Activated CD4-positive, alpha-beta T cell treated with anti-CD3 and anti-CD28 coated beads, Interleukin-2, amount 50 U/mL, for 4 hours (primary cell): ENCODE measurements around the gene PNMA8B.
"Not testable (repeated sequence)": the region's sequence is repeated elsewhere in the genome, so short reads cannot be mapped to it uniquely, and the experiment has no call there.

Experiments used
- DNase-seq, 2 experiments: peaks; one replicate each; pipeline ENCODE4 v3.0.0-alpha.2; 2020

The PNMA8B gene, protein sequence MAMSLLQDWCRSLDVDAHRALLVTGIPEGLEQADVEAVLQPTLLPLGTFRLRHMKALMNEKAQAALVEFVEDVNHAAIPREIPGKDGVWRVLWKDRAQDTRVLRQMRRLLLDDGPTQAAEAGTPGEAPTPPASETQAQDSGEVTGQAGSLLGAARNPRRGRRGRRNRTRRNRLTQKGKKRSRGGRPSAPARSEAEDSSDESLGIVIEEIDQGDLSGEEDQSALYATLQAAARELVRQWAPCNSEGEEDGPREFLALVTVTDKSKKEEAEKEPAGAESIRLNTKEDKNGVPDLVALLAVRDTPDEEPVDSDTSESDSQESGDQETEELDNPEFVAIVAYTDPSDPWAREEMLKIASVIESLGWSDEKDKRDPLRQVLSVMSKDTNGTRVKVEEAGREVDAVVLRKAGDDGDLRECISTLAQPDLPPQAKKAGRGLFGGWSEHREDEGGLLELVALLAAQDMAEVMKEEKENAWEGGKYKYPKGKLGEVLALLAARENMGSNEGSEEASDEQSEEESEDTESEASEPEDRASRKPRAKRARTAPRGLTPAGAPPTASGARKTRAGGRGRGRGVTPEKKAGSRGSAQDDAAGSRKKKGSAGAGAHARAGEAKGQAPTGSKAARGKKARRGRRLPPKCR

DNA sequence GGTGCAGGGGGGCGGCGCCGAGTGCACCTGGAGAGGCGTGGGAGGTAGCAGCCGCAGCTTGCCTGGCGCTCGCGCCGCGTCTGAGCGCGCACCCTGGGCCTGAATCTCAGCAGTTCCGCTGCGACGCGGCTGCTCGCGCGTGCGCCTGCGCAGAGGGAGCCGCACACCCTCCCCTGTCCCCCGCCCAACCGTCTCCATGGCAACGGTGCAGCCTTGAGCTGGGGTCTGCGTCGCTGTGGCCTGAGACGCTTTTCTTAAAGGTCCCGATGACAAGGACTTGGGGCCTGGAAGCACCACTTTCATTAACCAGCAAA, at the start of gene PNMA8B:
PNMA8B (minus strand) TSS at position 82 of the 314 bp plus-strand sequence. CDS start 402 bp downstream, outside the sequence.
- peak; percentile 37 to 46 for DNase-seq

DNA sequence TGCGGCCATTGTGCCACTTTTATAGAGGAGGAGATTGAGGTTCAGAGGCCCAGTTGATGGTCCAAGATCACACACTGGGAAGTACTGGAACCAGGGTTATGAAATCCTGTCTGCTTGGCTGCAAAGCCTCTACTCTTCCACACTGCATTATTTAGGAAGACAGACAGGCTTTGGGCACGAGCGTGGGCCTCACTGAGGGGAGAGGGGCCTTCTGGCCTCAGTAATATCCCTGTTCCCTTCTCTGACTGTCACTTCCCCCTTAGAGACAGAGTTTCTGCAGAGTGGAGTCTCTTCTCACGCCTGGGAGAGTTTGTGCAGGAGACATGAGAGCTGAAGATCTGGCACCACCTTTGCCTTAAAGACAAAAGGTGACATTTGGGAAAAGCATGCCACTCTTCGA, 49.0 kb upstream of the PNMA8B start:
- no peak for DNase-seq

DNA sequence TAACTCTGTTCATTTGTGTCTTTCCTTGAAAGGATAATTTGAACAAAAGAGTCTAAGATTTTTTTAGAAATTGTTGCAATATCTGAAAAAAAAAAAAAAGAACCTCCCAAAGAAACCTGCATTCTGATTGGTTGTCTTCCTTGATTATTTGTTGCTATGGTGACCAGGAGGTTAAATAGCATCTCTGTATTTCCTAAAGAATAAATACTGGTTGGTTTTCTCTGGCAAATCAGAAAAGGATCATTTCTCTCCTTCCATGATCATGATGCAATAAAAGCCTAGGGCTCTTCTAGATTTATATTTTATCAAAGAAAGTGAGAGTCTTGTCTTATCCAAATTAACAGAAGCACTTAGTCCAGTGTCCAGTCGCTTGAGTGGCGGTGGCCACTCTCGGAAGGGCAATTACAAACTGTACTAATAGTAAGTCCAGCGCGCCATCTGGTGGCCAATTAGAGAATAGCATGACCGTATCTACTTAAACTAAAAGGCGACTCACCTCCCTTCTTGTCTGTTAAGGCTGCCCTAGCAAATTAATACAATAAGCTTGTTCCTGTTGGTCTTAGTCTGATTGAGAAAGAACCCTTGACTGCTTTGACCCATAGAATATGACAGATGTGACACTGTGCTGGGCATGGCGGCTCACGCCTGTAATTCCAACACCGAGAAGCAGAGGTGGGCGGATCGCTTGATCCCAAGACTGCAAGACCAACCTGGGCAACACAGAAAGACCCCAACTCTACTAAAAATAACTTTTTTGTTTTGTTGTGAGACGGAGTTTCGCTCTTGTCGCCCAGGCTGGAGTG, 47.0 kb upstream of the PNMA8B start:
- peak; percentile 80 for DNase-seq

DNA sequence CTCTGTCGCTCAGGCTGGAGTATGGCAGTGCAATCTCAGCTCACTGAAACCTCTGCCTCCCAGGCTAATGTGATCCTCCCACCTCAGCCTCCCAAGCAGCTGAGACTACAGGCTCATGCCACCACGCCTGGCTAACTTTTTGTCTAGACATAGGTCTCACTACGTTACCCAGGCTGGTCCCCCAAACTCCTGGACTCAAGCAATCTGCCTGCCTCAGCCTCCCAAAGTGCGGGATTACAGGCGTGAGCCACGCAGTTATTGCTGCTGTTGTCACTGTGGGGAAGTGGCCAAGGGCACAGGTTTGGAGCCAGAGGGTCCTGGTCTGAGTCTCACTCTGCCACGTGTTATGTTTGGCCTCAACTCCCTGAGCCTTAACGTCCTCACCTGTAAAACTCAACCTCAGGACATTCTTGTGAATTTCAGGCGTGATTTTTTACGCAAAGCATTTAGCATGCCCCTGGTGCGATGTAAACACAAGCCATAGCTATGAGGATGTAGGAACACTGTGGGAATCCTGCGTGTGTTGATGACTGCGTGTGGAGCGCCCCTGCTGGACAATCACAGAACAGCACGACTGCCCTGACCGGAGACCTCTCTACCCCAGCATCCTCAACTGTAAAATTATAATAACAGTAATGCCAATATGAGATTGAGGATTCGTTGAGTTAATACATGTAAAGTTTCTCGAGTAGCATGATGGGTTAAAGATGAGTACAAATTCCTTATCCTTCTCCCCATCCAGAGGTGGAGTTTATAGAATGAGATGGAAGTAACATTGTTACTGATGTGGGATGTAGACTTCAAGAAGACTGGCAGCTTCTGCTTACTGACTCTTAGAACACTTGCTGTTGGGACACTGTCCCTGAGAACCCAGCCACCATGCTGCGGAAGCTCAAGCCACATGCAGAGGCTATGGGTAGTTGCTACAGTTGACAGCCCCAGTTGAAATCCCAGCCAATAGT, 41.8 kb upstream of the PNMA8B start:
- DNase-seq: peak; percentile 65 to 71

DNA sequence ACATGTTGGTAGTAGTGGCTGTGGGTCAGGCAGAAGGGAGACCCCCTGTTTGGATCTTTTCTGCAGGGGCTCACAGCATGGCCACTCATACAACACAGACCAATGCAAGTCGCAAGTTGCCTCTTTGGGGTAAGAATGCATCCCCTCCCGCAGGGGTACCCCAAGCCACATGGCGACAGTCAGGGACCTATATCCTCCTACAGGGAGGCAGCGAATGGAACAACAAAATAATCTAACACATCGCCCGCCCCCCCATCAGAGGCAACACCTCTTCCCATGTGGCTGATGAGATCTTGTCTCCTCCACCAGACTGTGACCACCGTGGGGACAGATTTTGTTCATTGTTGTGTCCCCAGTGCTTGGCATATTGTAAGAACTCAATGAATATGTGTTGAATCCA, 40.7 kb upstream of the PNMA8B start:
- DNase-seq: no peak

DNA sequence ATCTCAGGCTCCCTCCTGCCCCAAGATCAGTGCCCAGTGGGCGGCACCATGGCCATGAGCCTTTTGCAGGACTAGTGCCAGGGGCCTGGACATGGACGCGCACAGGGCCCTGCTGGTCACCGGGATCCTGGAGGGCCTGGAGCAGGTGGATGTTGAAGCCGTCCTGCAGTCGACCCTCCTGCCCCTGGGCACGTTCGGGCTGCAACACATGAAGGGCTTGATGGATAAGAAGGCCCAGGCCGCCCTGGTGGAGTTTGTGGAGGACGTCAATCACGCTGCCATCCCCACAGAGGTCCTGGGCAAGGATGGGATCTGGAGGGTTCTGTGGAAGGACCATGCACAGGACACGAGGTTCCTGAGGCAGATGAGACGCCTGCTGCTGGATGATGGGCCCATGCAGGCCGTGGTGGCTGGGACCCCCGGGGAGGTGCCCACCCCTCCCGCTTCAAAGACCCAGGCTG, 38.0 kb upstream of the PNMA8B start:
- DNase-seq: no peak

DNA sequence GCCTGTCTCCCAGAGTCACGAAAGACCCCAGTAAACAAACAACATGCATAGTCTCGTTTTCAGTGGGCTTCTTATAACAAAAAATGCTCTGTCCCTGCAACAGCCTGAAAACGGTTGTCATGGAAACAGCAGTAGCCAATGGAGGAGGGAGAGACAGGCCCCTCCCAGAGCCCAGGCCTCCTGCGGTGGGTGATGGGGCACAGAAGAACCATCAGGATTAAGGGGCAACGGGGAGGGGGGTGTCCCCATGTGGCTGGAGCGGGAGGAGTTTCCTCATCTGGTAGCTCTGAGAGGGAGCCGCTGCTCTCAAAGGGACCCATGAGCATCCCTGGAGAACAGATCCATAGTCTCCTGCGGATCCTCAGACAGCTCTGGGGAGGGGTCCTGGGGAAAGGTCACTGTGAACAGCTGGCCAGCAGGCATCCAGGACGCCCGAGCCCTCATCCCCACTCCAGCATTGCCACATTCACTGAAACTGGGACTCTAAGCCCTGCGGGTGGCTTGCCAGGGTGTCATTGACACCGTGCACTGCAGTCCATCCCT, 37.5 kb upstream of the PNMA8B start:
- no peak for DNase-seq

DNA sequence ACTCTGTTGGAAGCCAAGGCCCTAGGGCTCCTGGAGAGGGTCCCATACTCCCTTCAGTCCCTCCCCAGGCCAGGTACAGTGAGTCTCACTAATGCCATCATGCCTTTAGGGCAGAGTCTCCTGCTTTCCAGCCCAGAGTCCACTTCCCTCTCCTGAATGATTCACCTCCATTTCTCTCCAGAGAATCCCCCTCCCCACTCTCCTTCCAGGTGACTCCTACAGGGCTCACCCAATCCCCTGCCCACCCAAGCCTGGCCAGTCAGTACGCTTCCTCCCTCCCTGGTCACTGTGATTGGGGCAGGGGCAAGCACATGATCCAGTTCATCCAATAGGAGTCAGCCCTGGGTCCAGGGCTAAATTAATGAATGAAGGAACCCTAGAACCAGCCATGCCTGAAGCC, 35.0 kb upstream of the PNMA8B start:
- DNase-seq: no peak

DNA sequence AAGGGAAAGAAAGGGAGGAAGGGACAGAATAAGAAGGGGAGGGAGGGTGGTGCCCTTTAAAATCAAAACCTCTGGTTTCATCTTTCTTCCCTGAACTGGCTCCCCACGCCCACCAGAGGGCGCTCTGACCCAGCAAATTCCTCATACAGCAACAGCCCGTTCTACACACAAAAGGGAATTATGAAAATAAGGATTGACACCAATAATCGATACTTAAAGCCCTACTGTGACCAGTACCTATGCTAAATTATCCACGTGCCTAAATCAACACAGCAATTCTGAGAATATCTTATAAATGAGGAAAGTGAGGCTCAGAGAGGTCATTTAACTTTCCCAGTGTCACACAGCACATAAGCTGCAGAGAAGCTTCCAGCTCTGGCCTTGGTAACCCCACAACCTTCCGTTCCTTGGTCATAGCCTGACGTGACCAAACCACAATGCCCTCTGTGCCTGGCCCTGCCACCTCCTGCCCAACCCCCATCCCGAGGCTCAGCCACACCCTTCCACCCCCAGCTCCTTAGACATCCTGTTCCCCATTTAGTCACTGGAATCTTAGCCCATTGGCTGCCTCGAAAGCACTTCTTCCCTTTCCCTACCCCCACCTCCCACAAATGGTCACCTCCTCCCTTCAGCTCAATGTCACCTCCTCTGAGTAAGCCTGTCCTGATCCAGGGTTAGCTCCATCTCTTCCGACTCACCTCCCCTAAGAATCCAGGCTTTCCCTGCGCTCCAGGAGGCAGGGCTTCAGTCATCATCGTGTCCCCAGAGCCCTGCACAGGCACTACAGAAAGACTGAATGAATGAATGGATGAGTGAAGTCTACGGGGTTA, 34.2 kb upstream of the PNMA8B start:
- DNase-seq: peak; percentile 74 to 76

DNA sequence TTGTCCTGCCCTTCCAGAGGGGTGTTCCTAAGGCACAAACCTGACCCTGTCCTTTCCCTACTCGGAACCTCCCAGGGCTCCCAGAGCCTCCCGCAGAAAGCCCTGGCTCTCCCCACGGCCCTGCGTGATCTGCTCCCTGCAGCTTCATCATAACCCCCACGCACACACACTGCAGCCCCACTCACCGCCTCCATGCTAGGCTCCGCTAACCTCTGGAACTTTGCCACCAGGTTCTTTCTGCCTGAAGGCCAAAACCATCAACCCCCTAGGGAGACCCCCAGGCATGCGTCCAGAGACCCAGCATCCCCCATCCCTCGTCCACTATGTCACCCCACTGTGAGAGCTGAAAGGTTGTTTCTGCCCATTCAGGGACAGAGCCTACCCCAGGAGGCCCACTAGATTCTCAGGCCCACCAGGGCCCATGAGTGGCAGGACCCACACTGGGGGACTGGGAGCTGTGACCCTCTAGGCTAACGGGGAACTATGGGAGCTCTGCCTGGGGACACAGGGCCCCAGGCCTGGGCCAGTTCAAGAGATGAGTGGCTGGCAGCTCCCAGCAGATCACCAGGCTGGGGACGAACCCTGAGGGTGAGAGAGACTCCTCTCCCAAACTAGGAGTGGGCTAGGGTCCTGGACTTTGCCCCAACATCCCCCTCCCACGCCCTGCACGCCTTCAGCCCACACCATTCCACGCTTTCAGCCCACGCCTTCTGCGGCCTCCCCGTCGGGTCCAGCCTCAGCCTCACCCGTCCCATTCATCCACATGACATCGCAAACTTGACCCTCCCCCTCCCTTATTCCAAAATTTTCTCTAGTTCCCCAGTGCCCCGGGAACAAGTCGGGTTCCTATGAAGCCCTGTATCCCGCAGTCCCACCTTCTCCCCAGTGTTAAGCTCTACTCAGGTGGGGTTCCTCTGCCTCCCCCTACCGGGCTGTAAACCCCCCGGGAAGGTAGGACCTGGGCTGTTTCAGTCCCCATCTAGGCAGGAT, 33.2 kb upstream of the PNMA8B start:
- no peak for DNase-seq

DNA sequence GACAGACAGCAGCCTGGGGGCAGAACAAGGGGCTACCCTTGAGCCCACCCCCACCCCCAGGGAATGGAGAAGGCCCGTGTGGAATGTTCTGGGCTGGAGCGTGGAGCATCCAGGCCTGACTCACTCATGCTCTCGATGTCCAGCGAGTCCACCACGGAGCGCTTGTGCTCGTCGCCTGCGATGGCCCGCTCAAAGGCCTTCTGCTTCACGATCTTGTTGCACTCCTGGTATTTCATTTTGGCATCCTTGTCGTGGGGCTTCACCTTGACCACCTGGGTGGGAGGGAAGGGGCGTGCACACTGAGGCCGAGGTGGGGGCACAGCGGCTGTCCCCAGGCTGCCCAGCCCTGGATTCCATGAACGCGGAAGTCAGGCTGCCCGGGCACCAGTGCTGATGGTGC, 31.1 kb upstream of the PNMA8B start:
- not testable (repeated sequence) for DNase-seq

DNA sequence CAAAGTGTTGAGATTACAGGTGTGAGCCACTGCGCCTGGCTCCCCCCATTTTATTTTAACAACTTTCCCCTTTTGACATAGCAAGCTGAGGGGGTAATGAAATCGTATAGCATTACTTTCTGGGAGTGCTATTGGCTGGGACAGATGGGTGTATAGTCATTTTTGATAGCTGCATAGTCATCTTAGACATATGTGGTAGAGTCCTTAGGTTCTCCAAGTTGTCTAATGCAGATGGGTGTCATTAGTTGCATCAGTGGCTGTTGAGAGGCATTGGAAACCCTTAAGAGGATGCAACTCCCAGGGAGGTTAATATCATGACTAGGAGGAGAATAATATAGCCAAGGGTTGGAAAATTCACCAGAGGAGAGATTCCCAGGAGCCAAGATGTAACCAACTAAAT, 28.6 kb upstream of the PNMA8B start:
- no peak for DNase-seq

DNA sequence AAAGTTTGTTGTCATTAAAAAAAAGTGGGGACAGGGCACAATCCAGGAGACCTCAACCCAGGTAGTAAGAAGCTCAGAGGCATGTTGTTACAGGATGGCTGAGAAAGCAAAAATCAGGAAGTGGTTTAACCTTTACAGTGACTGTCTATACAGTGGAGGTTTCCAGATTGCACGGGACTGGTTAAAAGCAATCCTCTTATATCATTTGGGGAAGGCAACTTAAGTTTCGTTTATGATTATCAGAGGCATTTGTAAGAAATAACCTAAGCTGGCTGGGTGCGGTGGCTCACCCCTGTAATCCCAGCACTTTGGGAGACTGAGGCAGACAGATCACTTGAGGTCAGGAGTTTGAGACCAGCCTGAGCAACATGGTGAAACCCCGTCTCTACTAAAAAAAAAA, 27.3 kb upstream of the PNMA8B start:
- peak in 1 of 2 experiments; percentile 35 for DNase-seq

DNA sequence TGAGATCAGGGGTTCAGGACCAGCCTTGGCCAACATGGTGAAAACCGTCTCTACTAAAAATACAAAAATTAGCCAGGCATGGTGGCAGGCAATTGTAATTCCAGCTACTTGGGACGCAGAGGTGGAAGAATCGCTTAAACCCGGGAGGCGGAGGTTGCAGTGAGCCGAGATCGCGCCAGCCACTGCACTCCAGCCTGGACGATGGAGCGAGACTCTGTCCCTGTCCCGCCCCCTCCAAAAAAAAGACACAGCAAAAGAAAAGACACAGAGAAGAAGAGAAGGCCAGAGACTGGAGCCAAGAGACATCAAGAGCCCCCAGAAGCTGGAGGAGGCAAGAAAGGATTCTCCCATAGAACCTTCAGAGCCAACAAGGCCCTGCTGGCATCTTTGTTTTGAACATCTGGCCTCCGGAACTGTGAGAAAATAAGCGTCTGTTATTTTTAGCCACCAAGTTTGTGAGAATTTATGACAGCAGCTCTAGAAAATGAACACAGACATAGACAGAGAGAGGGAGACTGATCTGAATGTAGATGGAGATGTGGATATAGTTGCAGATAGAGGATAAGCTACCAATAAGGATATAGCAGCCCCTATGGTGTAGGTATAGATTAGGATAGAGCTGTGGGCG, 25.7 kb upstream of the PNMA8B start:
- no peak for DNase-seq

DNA sequence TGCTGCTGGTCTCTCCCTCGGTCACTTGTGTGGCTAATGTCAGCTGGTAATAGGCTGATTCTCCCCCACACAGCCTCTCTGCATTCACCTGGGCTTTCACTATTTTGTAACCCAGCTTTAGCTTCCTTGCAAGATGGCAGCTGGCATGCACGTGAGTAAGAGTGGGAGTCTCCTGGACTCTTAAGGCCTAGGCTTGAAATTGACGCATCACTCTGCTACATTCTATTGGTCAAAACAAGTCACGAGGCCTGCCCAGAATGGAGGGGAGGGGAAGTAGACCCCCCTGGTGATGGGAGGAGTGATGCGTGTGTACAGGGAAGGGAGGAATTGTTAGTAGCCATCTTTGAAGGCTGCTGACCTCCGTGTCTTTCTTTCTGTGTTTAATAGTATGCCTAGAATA, 24.9 kb upstream of the PNMA8B start:
- no peak for DNase-seq

DNA sequence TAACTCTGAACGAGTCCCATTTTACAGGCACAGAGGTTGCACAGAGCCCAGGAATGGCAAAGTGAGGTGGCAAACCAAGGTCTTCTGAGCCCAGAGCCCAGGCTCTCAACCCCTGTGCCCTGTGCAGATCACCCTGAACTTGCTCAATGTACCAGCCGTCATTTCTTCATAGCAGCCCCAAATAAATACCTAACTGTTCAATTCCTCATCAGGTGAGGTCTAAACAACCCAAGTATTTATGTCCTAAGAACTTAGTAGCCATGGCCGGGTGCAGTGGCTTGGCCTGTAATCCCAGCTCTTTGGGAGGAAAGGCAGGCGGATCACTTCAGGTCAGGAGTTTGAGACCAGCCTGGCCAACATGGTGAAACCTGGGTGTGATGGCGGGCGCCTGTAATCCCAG, 21.8 kb upstream of the PNMA8B start:
- no peak for DNase-seq

DNA sequence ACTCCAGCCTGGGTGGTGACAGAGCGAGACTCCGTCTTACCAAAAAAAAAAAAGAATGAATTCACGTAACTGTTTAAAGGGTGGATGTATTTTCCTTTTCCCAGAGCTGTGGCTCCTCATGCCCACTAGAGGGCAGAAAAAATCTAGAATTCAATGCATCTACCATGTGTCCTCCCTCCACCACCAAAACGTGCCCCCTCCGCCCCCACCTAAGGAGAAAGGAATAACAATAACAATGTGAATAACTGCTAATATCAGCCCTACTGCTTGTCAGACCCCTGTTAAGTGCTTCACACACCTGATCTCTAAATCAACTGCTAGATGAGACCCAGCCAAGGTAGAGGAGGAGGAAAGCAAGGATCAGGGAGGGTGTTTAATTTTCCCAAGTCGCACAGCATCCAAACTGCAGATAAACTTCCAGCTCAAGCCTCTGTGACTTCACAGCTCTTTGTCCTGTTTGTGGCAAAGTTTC, 20.2 kb upstream of the PNMA8B start:
- DNase-seq: peak; percentile 30 to 40

DNA sequence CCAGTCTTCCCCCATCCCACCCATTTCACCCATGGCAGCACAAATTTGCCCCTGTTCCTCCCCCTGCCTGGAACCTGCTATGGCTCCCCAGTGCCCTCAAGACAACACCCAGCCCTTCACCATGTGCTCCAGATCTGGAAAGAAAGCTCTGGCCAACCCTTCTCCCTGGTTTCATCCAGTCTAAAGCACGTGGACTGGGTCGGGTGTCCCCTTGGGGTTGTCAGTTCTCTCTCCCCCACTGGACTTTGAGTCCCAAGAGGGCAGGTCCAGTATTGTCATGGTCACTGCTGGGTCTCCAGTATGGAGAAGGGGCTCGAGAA, 19.6 kb upstream of the PNMA8B start:
- no peak for DNase-seq

DNA sequence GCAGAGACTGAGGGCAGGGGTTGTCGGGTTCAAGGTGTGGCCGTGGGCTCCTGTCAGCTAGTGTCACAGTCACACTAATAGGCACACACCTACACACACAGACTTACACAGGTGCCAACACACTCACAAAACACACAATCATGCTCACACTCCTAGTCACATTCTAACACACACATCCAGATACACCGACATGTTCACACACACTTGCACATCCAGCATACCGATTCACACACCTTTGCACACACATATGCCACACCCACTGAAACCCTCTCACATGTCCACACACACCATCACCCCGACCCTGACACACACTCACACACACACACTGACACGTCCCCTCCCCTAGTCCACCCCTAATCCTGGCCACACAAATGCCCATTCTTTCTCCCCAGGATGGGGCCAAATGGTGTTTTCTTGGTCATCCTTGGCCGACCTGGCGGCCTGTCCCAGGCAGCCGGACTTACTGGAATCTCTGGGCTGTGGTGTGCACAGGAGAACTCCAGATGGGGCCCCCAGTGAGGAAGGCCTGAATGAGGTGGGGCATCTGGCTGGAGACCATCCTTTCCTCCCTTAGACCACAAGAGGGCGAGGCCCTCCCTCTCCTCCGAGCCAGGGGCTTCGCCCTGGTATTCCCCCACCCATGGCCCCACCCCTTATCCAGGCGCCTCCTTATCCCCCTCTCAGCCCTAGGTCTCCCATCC, 19.1 kb upstream of the PNMA8B start:
- DNase-seq: no peak
